Caco-2 (cell line): ENCODE data around the gene ZNF862. TPM values are rescaled to one million over a fixed set of nuclear protein-coding genes. Genes with fewer than 3 reads are reported as not detected.

Experiments
- BruUV-seq: library from RNA; stranded (reverse); fragments of 400-500 nt; replicated peaks from 2 replicates; lab custom pipeline; 2021; lab: Mats Ljungman, UMichigan
- CTCF ChIA-PET: fragments of 300-600 bp; sonication (Branson Sonifier 250); formaldehyde crosslinking; loops from one replicate; lab custom pipeline; 2022; ENCODE audit warnings: antibody characterized with exemption; lab: Charles Lee
- POLR2A ChIA-PET: fragments of 300-600 bp; sonication (Branson Sonifier 250); formaldehyde crosslinking; loops from one replicate; lab custom pipeline; 2022; ENCODE audit warnings: antibody characterized with exemption; lab: Charles Lee
- DNase-seq, 2 experiments: peaks; one replicate each; pipeline versions ENCODE4 v3.0.0 to v3.0.0-alpha.2; 2020 to 2022
- H3K27me3 ChIP-seq: replicated peaks from 2 replicates; pipeline ENCODE4 v1.6.0; 2011; ENCODE audit warnings: low read length; ENCODE audit not compliant: control insufficient read depth, insufficient read depth
- H3K36me3 ChIP-seq: 2 replicates; pipeline ENCODE4 v1.5.1; 2011; ENCODE audit warnings: low read length; ENCODE audit not compliant: control insufficient read depth, insufficient read depth
- H3K4me1 ChIP-seq: fragments of 250-450 bp; sonication (Bioruptor Pico); 2 replicates; pipeline ENCODE4 v1.5.1; 2020; ENCODE audit warnings: mild to moderate bottlenecking
- H3K4me3 ChIP-seq: 2 replicates; pipeline ENCODE4 v1.5.1; 2011; ENCODE audit warnings: low read depth, mild to moderate bottlenecking, control low read depth, low read length
- H3K9me3 ChIP-seq: fragments of 250-450 bp; sonication (Bioruptor Pico); 2 replicates; pipeline ENCODE4 v1.5.1; 2020; ENCODE audit warnings: mild to moderate bottlenecking, moderate library complexity
- H3K27ac Mint-ChIP-seq: one replicate; pipeline ENCODE4 v1.8.0; 2022; ENCODE audit warnings: mixed read lengths; ENCODE audit not compliant: unreplicated experiment
- H3K27me3 Mint-ChIP-seq: one replicate; pipeline ENCODE4 v1.8.0; 2022; ENCODE audit warnings: mixed read lengths; ENCODE audit not compliant: insufficient read depth, unreplicated experiment
- H3K36me3 Mint-ChIP-seq: one replicate; pipeline ENCODE4 v1.8.0; 2022; ENCODE audit warnings: mild to moderate bottlenecking, mixed read lengths; ENCODE audit not compliant: insufficient read depth, unreplicated experiment
- H3K4me1 Mint-ChIP-seq: one replicate; pipeline ENCODE4 v1.8.0; 2022; ENCODE audit warnings: low read depth, mixed read lengths; ENCODE audit not compliant: unreplicated experiment
- H3K4me3 Mint-ChIP-seq: one replicate; pipeline ENCODE4 v1.8.0; 2022; ENCODE audit warnings: mild to moderate bottlenecking, moderate library complexity, mixed read lengths; ENCODE audit not compliant: unreplicated experiment
- H3K9me3 Mint-ChIP-seq: one replicate; pipeline ENCODE4 v1.8.0; 2022; ENCODE audit warnings: mixed read lengths; ENCODE audit not compliant: unreplicated experiment
- CTCF ChIP-seq, 2 experiments: fragments of 200-600 bp in 1 of 2; IDR thresholded peaks; 1 replicate in 1 of 2; 2 replicates in 1 of 2; pipeline versions ENCODE4 v1.5.1 to v1.8.0; 2011 to 2022; ENCODE audit warnings: antibody characterized with exemption in 1 of 2, control low read depth in 1 of 2, inconsistent platforms in 1 of 2, low read depth in 1 of 2, low read length in 1 of 2, mild to moderate bottlenecking in 1 of 2, moderate library complexity in 1 of 2; ENCODE audit not compliant: insufficient read depth in 1 of 2, severe bottlenecking in 1 of 2, unreplicated experiment in 1 of 2
- intact Hi-C: fragments of 100-400 bp; cut with micrococcal nuclease; formaldehyde crosslinking; loops from one replicate; pipeline ENCODE4 v1.10.0; 2022; ENCODE audit not compliant: unreplicated experiment
- total RNA-seq: library from RNA; stranded (reverse); gene quantifications from 2 replicates; pipeline ENCODE4 v1.2.3, GENCODE V29; 2022

Gene ZNF862
- total RNA-seq, 1 experiment from 2014 or later = 3.5 TPM

GRCh38 chr7:149824301-149824741 is 13.9 kb upstream of the ZNF862 start:
- no peaks in the 10 kb centered on the region for H3K27me3 ChIP-seq
- intact Hi-C loops = no loop called here
- Mint-ChIP-seq H3K4me1 (peaks cover 9% of the 10 kb centered on the region), H3K27me3 (no peaks in the 10 kb centered on the region), H3K36me3 (no peaks in the 10 kb centered on the region), H3K4me3 (no peak overlapping the region), H3K27ac (no peak overlapping the region), H3K9me3 (no peaks in the 10 kb centered on the region)
- no TSS peak for BruUV-seq
- no peaks in the 10 kb centered on the region for H3K9me3 ChIP-seq
- ChIA-PET POLR2A (interaction anchor here (0.6 kb wide), 1 partner anchor 15 kb away, joined by 3 read pairs; no protein-coding TSS in a partner anchor), CTCF (no interaction called here)
- peaks cover 16% of the 10 kb centered on the region for H3K4me1 ChIP-seq
- no peak overlapping the region for H3K4me3 ChIP-seq
- no peaks in the 10 kb centered on the region for H3K36me3 ChIP-seq
- DNase-seq = no peak
- no peak for TF ChIP-seq CTCF (IDR thresholded peaks at IDR 0.05; ENCODE audit: insufficient read depth in 1 of 2, low read depth in 1 of 2, low read length in 1 of 2, severe bottlenecking in 1 of 2, unreplicated experiment in 1 of 2)

- POLR2A ChIA-PET = interaction anchor here (0.6 kb wide), 1 partner anchor 14 kb away, joined by 3 read pairs; no protein-coding TSS in a partner anchor
- TF ChIP-seq CTCF (IDR thresholded peaks at IDR 0.05; ENCODE audit: insufficient read depth in 1 of 2, low read depth in 1 of 2, low read length in 1 of 2, severe bottlenecking in 1 of 2, unreplicated experiment in 1 of 2) = no peak
- Histone ChIP-seq H3K36me3 (no peaks in the 10 kb centered on the region), H3K27me3 (no peaks in the 10 kb centered on the region), H3K4me3 (no peak overlapping the region), H3K9me3 (no peaks in the 10 kb centered on the region), H3K4me1 (peaks cover 16% of the 10 kb centered on the region)
- H3K4me1 Mint-ChIP-seq = peaks cover 9% of the 10 kb centered on the region
- DNase-seq = no peak
- H3K36me3 Mint-ChIP-seq = no peaks in the 10 kb centered on the region
- no peak overlapping the region for H3K4me3 Mint-ChIP-seq
- H3K27ac Mint-ChIP-seq = no peak overlapping the region
- CTCF ChIA-PET = interaction anchor here (0.6 kb wide), 1 partner anchor 41 kb away, joined by 3 read pairs; no protein-coding TSS in a partner anchor
- H3K27me3 Mint-ChIP-seq = no peaks in the 10 kb centered on the region
- intact Hi-C loops = no loop called here
- no peaks in the 10 kb centered on the region for H3K9me3 Mint-ChIP-seq
- BruUV-seq = no TSS peak
Observed at GRCh38 chr7:149824748-149825566, 13.2 kb upstream of the ZNF862 start.

GRCh38 chr7:149825567-149826343 is 12.4 kb upstream of the ZNF862 start:
- no peak for TF ChIP-seq CTCF (IDR thresholded peaks at IDR 0.05; ENCODE audit: insufficient read depth in 1 of 2, low read depth in 1 of 2, low read length in 1 of 2, severe bottlenecking in 1 of 2, unreplicated experiment in 1 of 2)
- peaks cover 9% of the 10 kb centered on the region for H3K4me1 Mint-ChIP-seq
- H3K36me3 Mint-ChIP-seq = no peaks in the 10 kb centered on the region
- no peak for DNase-seq
- H3K27me3 Mint-ChIP-seq = peaks cover 6% of the 10 kb centered on the region
- BruUV-seq = no TSS peak
- H3K4me3 Mint-ChIP-seq = no peak overlapping the region
- Histone ChIP-seq H3K4me3 (no peak overlapping the region), H3K27me3 (no peaks in the 10 kb centered on the region), H3K36me3 (no peaks in the 10 kb centered on the region), H3K4me1 (peaks cover 16% of the 10 kb centered on the region), H3K9me3 (no peaks in the 10 kb centered on the region)
- H3K9me3 Mint-ChIP-seq = no peaks in the 10 kb centered on the region
- no peak overlapping the region for H3K27ac Mint-ChIP-seq
- CTCF ChIA-PET = no interaction called here
- POLR2A ChIA-PET = no interaction called here
- intact Hi-C loops = no loop called here
